SK-N-SH (cell line): ENCODE measurements around the gene TMEM174.

Experiments used
- CTCF ChIP-seq: fragments of 200-600 bp; sonication (generic); IDR thresholded peaks from 2 replicates; pipeline ENCODE4 v1.6.1; 2017; ENCODE audit warnings: antibody characterized with exemption, mild to moderate bottlenecking, moderate library complexity
- EP300 ChIP-seq, 2 experiments: IDR thresholded peaks; 2 replicates each; pipeline versions ENCODE4 v1.4.0 to v1.6.1; 2012; ENCODE audit warnings: borderline replicate concordance in 1 of 2, low read depth in 1 of 2, low read length in 1 of 2
- GATA2 ChIP-seq: sonication (generic); formaldehyde crosslinking; IDR thresholded peaks from 2 replicates; pipeline ENCODE4 v1.5.0; 2020; ENCODE audit warnings: mild to moderate bottlenecking, missing genetic modification reagents
- MXI1 ChIP-seq: IDR thresholded peaks from 2 replicates; pipeline ENCODE4 v1.6.1; 2012; ENCODE audit warnings: mild to moderate bottlenecking, low read depth, low read length, improper control_type of control experiment
- POLR2AphosphoS5 ChIP-seq: IDR thresholded peaks from 2 replicates; pipeline ENCODE4 v1.6.1; 2012; ENCODE audit warnings: low read depth, low read length
- YY1 ChIP-seq: IDR thresholded peaks from 2 replicates; pipeline ENCODE4 v1.4.0; 2012; ENCODE audit warnings: low read depth, mild to moderate bottlenecking
- TF ChIP-seq, protein P1 (sequence below): IDR thresholded peaks from 2 replicates; pipeline ENCODE4 v1.6.1; 2012; ENCODE audit warnings: mild to moderate bottlenecking, low read depth, low read length, moderate library complexity
- TF ChIP-seq, protein P2 (sequence below): fragments of 150-350 bp; IDR thresholded peaks from 2 replicates; pipeline ENCODE4 v1.6.1; 2017; ENCODE audit warnings: antibody characterized with exemption, low read length, low read depth, borderline replicate concordance

- TF ChIP-seq, protein P1, sequence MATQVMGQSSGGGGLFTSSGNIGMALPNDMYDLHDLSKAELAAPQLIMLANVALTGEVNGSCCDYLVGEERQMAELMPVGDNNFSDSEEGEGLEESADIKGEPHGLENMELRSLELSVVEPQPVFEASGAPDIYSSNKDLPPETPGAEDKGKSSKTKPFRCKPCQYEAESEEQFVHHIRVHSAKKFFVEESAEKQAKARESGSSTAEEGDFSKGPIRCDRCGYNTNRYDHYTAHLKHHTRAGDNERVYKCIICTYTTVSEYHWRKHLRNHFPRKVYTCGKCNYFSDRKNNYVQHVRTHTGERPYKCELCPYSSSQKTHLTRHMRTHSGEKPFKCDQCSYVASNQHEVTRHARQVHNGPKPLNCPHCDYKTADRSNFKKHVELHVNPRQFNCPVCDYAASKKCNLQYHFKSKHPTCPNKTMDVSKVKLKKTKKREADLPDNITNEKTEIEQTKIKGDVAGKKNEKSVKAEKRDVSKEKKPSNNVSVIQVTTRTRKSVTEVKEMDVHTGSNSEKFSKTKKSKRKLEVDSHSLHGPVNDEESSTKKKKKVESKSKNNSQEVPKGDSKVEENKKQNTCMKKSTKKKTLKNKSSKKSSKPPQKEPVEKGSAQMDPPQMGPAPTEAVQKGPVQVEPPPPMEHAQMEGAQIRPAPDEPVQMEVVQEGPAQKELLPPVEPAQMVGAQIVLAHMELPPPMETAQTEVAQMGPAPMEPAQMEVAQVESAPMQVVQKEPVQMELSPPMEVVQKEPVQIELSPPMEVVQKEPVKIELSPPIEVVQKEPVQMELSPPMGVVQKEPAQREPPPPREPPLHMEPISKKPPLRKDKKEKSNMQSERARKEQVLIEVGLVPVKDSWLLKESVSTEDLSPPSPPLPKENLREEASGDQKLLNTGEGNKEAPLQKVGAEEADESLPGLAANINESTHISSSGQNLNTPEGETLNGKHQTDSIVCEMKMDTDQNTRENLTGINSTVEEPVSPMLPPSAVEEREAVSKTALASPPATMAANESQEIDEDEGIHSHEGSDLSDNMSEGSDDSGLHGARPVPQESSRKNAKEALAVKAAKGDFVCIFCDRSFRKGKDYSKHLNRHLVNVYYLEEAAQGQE: no peak
- no peak for TF ChIP-seq CTCF
- no peak for TF ChIP-seq GATA2
- no peak for TF ChIP-seq EP300 (IDR thresholded peaks at IDR 0.05; ENCODE audit: borderline replicate concordance in 1 of 2, low read depth in 1 of 2, low read length in 1 of 2)
- no peak for TF ChIP-seq MXI1
- TF ChIP-seq, protein P2, sequence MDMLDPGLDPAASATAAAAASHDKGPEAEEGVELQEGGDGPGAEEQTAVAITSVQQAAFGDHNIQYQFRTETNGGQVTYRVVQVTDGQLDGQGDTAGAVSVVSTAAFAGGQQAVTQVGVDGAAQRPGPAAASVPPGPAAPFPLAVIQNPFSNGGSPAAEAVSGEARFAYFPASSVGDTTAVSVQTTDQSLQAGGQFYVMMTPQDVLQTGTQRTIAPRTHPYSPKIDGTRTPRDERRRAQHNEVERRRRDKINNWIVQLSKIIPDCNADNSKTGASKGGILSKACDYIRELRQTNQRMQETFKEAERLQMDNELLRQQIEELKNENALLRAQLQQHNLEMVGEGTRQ: no peak
- no peak for TF ChIP-seq POLR2AphosphoS5
- TF ChIP-seq YY1: no peak
Observed at GRCh38 chr5:73135021-73135420, 38.0 kb upstream of the TMEM174 start.
